WERI-Rb-1 (cell line): Measurements from ENCODE around the gene NISCH.

Experiments used
- DNase-seq: peaks from one replicate; pipeline ENCODE4 v3.0.0-alpha.2; 2020
- H3K27ac ChIP-seq: fragments of 250-450 bp; sonication (Bioruptor Pico); 2 replicates; pipeline ENCODE4 v1.5.1; 2020; ENCODE audit warnings: mild to moderate bottlenecking, moderate library complexity
- H3K27me3 ChIP-seq: fragments of 250-450 bp; sonication (Bioruptor Pico); 2 replicates; pipeline ENCODE4 v1.5.1; 2021; ENCODE audit warnings: mild to moderate bottlenecking, low read depth, moderate library complexity; ENCODE audit not compliant: insufficient read depth, severe bottlenecking
- H3K36me3 ChIP-seq: fragments of 250-450 bp; sonication (Bioruptor Pico); 2 replicates; pipeline ENCODE4 v1.5.1; 2020; ENCODE audit warnings: mild to moderate bottlenecking, moderate library complexity
- H3K4me3 ChIP-seq: 2 replicates; pipeline ENCODE4 v1.5.1; 2011; ENCODE audit warnings: low read depth, mild to moderate bottlenecking, control low read depth, low read length
- H3K9me3 ChIP-seq: fragments of 250-450 bp; sonication (Bioruptor Pico); 2 replicates; pipeline ENCODE4 v1.5.1; 2021; ENCODE audit warnings: mild to moderate bottlenecking, moderate library complexity; ENCODE audit not compliant: severe bottlenecking
- CTCF ChIP-seq: IDR thresholded peaks from 2 replicates; pipeline ENCODE4 v1.5.1; 2011; ENCODE audit warnings: low read depth, mild to moderate bottlenecking, control low read depth, inconsistent platforms, low read length

The NISCH gene

DNA sequence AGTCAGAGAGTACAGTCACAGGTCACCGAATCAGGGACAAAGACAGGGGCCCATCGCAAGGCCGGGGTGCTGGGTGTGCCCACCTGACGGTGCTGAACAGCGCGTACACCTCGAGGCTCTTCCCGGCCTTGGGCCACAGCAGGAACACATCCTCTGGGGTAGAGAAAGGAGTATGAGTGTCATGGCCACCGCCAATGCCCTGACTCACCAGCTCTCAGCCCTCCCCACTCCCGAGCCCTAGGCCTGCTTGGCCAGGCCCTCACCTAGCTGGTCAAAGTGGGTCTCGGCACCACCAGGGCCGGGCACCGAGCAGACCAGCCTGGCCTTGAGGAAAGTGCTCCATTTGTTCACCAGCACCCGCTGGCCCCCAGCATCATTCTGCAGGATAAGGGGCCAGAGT lies 14.7 kb upstream of the NISCH start:
- Histone ChIP-seq H3K27me3 (no peaks in the 10 kb centered on the region), H3K36me3 (no peaks in the 10 kb centered on the region), H3K4me3 (no peak overlapping the region), H3K9me3 (no peaks in the 10 kb centered on the region), H3K27ac (no peak overlapping the region)
- no peak for TF ChIP-seq CTCF
- no peak for DNase-seq

DNA sequence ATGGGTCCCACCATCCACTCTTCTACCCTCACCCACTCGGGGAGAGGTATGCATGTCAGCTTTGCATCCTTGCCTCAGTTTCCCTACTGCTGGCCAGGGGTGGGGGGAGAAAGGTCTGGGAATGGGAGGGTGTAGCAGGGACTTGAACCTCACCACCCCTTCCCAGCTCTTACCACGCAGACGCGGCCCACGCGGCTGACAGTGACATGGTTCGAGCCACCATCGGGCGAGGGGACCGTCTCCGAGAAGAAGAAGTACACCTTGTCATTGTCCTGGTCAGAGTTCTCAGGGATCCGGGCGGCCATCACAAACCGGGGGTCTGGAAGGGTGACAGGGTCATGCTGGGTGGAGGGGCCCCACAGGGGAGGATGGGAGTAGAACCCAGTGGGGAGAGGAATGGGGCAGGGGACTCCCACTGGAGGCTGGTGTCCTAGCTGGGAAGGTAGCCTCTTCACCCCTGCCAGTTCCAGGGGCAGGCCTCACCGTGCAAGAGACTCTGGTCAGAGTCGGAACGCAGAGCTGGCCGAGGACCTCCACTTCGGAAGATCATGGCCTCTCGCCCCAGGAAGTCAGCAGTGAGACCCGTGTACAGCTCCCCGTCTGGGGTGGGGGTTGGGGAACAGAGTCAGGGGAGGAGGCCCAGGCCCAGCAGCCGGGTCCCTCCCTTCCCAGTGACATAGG lies 14.2 kb upstream of the NISCH start:
- Histone ChIP-seq H3K27ac (no peak overlapping the region), H3K4me3 (no peak overlapping the region), H3K27me3 (no peaks in the 10 kb centered on the region), H3K9me3 (no peaks in the 10 kb centered on the region), H3K36me3 (no peaks in the 10 kb centered on the region)
- no peak for TF ChIP-seq CTCF
- no peak for DNase-seq

DNA sequence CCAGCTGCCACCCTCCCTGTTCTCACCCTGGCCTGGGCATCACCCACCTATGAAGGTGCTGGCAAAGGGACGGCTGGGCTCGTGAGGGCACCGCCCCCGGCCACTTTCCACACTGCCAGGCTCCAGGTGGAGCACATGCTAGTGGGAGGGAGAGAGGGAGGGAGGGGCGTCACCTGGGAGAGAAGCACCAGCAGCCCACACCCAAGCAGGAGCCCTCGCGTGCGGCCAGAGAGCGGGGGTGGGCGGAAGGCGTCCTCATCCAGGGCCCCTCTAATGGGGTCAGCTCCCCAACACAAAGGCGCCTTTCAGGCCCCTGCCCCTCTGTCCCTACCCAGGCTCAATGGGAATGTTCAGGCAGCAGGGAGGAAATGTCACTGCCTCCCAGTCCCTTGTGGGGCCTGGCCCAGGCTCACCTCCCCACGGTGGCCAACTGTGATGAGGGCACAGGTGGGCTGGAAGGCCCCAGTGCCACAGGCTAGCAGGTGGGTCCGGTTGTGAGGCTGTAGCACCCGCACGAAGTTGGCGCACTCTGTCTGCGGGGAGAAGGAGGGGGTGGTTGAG lies 13.6 kb upstream of the NISCH start:
- TF ChIP-seq CTCF = no peak
- H3K4me3 ChIP-seq = no peak overlapping the region
- no peaks in the 10 kb centered on the region for H3K27me3 ChIP-seq
- H3K9me3 ChIP-seq = no peaks in the 10 kb centered on the region
- H3K36me3 ChIP-seq = no peaks in the 10 kb centered on the region
- DNase-seq = no peak
- no peak overlapping the region for H3K27ac ChIP-seq

DNA sequence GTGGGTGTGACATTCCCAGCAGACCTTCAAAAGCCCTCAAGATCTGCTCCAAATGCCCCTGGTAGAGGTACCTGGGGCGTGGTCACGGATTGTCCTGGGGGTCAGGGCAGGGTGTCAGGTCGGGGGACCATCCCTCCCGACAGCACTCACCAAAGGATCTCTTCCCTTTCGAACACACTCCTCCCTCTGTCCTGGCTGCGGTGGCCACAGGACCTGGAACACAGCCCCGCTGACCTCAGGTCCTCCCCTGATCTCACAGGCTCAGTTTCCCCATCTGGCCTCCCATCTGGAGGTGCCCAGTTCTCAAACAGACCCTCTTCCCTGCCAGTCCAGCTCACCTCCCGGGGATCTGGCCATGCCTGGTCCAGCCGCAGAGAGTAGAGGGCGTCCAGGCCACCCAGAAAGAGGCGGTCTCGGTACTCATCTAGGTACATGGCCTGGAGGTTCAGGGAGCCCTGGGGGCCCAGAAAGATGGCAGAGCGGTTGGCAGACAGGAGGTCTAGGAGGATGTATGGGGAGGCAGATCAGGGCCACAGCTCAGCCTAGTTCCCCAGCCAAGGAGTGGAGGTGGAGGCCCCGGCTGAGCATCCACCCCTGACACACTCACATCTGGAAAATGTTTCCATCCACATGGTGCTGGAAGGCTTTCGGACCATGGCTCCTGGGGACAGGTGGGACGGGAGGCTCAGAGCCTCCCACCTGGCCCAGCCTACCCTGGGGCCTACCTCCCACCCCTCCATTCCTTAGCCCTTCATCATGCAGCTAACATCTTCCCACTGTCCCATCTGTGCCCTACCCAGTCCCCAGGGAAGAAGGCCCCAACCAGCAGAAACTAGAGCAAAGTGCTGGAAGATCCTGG lies 12.8 kb upstream of the NISCH start:
- no peak for DNase-seq
- H3K9me3 ChIP-seq = no peaks in the 10 kb centered on the region
- H3K4me3 ChIP-seq = no peak overlapping the region
- H3K27ac ChIP-seq = no peak overlapping the region
- no peaks in the 10 kb centered on the region for H3K36me3 ChIP-seq
- no peak for TF ChIP-seq CTCF
- no peaks in the 10 kb centered on the region for H3K27me3 ChIP-seq

DNA sequence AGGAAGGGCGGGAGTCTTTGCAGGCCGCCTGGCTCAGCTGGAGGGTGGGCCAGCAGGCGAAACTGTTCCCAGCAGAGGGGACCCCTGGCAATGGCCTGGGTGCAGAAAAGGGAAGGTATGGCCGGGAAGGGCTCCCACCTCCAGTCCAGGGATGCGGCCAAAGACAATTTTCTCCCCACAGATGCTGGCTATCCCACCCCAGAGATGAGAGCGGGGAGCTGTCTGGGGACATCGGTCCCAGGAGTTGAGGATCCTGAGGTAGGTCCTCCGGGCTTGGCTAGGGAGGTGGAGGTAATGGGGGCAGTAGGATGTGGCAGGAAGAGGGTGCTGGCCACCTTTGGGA lies 12.2 kb upstream of the NISCH start:
- H3K4me3 ChIP-seq = no peak overlapping the region
- no peak for TF ChIP-seq CTCF
- no peaks in the 10 kb centered on the region for H3K27me3 ChIP-seq
- no peaks in the 10 kb centered on the region for H3K36me3 ChIP-seq
- DNase-seq = no peak
- no peaks in the 10 kb centered on the region for H3K9me3 ChIP-seq
- H3K27ac ChIP-seq = no peak overlapping the region
